GM10248 (cell line): ENCODE measurements around the gene PIK3R3.

Experiments used
- CTCF ChIA-PET: fragments of 300-600 bp; sonication (Branson Sonifier 250); formaldehyde crosslinking; extraction: SDS; loops from one replicate; lab custom pipeline; 2021; ENCODE audit warnings: antibody characterized with exemption; lab: Yijun Ruan, JAX
- POLR2A ChIA-PET: fragments of 350-650 bp; sonication (Branson Sonifier 250); formaldehyde crosslinking; extraction: SDS; loops from one replicate; lab custom pipeline; 2020; ENCODE audit warnings: antibody characterized with exemption; lab: Yijun Ruan, JAX
- DNase-seq: peaks from one replicate; pipeline ENCODE4 v3.0.0; 2012; ENCODE audit errors: extremely low spot score
- TF ChIP-seq, protein P1 (sequence below): IDR thresholded peaks from 2 replicates; pipeline ENCODE4 v1.5.1; 2012; ENCODE audit warnings: mild to moderate bottlenecking, low read depth; ENCODE audit errors: extremely low read depth, missing control alignments, control extremely low read depth

PIK3R3 gene

DNA sequence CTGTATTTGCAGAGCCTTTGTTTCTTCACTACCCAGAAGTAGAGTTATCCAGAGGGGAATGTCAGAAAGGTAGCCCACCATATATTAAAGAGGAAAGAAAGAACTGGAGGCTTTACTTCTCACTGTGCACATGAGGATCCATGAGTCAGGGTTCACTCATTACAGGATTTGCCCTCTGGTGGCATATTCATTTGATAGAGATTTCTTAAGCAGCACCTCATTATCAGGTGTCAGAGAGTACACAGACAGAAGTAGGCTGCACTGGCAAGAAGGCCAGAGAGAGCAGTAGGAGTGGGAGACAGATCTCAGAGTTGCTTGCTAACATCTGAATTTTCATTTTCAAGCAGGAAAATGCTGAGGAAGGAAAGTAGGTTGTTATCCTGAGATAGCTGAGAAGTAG, 123.8 kb downstream of the PIK3R3 start:
- CTCF ChIA-PET: no interaction called here
- TF ChIP-seq, protein P1, sequence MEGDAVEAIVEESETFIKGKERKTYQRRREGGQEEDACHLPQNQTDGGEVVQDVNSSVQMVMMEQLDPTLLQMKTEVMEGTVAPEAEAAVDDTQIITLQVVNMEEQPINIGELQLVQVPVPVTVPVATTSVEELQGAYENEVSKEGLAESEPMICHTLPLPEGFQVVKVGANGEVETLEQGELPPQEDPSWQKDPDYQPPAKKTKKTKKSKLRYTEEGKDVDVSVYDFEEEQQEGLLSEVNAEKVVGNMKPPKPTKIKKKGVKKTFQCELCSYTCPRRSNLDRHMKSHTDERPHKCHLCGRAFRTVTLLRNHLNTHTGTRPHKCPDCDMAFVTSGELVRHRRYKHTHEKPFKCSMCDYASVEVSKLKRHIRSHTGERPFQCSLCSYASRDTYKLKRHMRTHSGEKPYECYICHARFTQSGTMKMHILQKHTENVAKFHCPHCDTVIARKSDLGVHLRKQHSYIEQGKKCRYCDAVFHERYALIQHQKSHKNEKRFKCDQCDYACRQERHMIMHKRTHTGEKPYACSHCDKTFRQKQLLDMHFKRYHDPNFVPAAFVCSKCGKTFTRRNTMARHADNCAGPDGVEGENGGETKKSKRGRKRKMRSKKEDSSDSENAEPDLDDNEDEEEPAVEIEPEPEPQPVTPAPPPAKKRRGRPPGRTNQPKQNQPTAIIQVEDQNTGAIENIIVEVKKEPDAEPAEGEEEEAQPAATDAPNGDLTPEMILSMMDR: no peak
- DNase-seq: no peak
- POLR2A ChIA-PET: no interaction called here

DNA sequence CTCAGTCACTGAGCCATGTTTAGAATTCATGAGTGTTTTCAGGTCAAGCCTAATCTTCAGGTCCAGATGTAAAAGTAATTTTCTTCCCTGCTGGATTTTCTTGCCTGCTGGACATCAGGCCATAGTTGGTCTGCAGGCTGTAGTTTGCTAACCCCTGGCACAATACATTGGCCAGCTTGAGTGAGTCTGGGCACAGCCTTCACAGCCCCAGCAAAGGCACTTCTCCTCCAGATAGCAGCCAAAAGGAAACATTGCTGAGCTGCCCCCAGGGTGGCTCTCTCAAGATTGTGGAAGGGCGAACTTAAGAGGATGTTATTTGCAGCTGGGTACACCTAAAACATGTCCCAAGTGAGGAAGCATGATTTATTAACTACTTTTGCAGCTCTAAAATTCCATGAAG, 126.8 kb downstream of the PIK3R3 start:
- TF ChIP-seq, protein P1: no peak
- ChIA-PET CTCF (interaction anchor here (0.8 to 1.4 kb wide), 2 partner anchors 30 to 127 kb away, joined by 3 read pairs; no protein-coding TSS in a partner anchor), POLR2A (no interaction called here)
- DNase-seq: no peak

DNA sequence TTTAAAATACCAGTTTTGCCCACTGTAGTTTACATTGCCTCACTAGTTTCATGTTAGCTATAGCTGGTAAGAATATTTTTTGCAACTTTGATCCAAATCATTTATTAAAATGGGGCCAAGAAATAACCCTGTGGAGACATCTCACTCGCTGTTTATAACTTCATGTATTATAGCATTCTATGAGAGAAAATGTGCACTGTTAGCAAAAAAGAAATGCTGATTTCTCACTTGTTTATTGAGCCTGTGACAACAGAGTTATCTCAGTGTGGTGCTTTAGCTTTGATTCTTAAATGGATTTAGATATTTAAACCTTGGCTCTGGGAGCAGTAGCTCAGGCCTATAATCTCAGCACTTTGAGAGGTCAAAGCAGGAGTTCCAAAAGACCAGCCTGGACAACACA, 127.9 kb downstream of the PIK3R3 start:
- ChIA-PET CTCF (interaction anchor here (1.2 kb wide), 1 partner anchor 19 kb away, joined by 3 read pairs; no protein-coding TSS in a partner anchor), POLR2A (no interaction called here)
- TF ChIP-seq, protein P1: no peak
- no peak for DNase-seq

DNA sequence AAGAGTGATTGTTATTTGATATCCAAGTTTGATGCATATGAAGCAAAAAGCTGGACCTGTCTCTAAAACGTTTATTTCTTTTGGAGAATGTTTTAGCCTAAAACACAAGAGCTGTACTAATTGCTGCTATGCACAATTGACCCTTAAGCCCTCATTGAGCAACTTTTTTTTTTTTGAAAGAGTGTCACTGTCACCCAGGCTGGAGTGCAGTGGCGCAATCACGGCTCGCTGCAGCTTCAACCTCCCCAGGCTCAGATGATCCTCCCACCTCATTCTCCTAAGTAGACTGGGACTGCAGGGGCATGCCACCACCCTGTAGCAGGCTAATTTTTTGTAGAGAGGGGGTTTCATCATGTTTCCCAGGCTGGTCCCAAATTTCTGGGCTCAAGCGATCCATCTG, 129.1 kb downstream of the PIK3R3 start:
- TF ChIP-seq, protein P1: no peak
- no peak for DNase-seq
- ChIA-PET CTCF (interaction anchor here (1.0 kb wide), 1 partner anchor 34 kb away, joined by 3 read pairs; no protein-coding TSS in a partner anchor), POLR2A (no interaction called here)

DNA sequence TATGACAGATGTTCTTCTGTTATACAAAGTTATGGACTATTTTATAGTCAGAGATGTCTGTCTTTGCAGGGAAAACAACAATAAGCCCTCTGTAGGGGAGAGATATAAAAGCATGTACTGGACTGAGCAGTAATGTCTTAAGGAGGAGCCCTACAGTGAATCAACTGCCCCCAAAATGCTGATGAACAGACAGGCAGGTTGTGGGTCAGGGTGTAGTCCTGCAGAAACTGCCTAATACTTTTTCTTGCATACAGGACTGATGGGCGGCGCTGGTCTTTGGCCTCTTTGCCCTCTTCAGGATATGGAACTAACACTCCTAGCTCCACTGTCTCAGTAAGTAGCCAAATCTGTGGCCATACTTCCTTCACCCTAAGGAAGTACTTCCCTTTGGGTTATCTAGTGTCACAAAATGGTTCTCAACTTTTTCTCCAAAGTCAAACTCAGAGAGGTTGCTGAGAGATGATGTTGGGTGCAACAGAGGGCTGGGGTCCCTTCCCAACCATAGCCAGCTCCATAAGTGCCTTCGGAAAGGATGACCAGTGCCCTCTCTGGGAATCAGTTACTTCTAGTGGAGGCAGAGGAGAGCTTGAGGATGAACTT, 129.8 kb downstream of the PIK3R3 start:
- DNase-seq: no peak
- CTCF ChIA-PET: interaction anchor here (1.0 to 1.2 kb wide), 2 partner anchors 35 to 46 kb away, joined by 3 to 4 read pairs; no protein-coding TSS in a partner anchor
- TF ChIP-seq, protein P1: no peak
- POLR2A ChIA-PET: no interaction called here

DNA sequence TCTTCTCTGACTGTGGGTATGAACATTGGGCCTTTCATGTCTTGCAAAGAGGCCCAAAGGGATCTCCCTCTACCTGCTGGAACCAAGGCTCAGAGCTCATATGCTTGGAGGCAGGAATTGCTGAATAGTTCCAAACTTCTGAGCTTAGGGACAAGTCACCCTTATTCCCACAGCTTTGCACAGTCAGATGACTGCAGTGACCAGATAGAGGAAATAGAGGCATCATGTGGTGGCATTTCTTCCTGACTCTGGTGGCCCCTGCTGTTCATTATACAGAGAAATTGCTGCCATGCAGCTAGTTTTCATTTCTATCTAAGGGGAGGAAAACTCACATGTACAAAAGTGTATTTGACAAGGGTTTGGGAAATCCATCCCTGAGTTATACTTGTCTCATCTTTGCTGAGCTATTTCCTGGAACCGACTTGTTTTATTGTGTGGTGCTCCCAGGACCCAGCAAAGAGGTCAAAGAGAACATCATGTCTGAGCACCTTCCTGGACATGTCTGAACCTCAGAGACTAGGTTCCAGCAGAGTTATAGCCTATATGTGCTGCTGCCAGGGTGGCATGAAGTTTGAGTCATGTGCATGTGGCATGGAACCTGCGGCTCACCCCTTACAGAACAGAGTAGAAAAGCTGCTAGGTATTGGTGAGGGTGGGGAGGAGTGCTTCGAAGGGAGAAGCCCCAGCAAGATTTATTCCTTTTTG, 131.2 kb downstream of the PIK3R3 start:
- TF ChIP-seq, protein P1: peak; percentile 13
- ChIA-PET CTCF (interaction anchor here (1.1 to 1.8 kb wide), 3 partner anchors 10 to 31 kb away, joined by 3 to 4 read pairs (median 4); no protein-coding TSS in a partner anchor), POLR2A (no interaction called here)
- no peak for DNase-seq
